Embryonic facial prominence (tissue), 1 donor: ENCODE results near the gene ZFY.
A peak's percentile ranks its signal among the peaks of the same experiment; 100 is the strongest.

ENCODE experiments used
- DNase-seq: peaks from one replicate; pipeline ENCODE4 v3.0.0-alpha.2; 2016; ENCODE audit errors: extremely low spot score

Gene ZFY

DNA sequence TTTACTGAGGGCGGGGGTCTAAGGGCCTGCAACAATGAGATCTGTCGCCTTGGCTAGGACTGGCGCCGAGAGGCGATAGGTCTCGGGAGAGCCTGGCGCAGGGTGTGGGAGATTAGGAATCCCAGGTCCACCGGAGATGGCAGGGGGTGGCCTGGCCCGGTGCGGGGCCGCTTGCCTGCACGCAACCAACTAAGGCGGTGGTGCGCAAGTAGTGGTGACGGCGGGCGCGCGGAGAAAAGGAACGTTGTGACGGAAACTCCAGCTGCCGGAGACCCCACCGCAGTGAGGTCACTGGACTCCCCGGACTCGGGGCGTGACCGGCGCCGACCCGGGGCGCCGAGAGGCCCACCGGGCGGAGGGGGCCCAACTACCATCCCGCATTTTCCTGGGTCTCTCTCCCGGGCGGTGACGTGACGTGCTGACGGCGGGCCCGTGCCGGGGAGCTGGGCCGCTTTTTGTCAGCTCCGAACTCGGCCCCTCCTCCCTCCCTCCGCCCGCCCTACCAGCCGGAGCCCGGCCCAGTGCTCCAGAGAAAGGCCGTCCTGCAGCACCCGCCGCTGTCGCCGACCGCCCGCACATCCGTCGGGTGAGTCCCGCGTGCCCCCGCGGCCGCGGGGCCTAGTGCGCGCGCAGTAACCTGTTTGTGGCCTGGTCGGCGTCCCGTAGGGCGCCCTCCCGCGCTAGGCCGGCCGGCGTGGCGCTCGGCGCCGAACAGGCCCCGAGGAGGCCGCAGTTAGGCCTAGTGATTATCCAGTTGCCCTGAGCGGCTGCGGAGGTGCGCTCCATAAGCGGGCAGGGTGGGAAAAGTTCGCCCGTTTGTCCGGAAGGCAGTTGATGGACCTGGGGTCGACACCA lies at the start of gene ZFY:
Gene ZFY, plus strand, starts transcription at position 521 of the 855 bp plus-strand sequence. CDS start 18,556 bp downstream, outside the sequence.
- no peak for DNase-seq

DNA sequence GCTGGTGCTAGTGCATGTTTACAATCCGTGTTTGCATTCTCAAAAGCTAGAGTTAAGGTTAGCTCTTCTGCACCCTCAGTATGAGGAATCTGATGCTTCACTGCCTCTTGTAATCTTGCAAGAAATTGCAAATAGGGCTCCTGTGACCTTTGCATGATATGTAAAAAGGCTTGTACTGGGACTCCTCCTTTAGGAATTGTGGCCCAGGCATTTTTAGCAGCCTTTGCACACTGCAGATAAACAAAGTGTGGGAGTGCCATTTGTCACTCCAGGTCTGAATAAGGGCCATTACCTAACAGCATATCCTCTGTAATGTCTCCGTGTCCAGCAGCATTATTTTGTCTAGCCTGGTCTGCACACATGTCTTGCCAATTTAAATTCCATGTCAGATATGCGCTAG lies 49.3 kb upstream of the ZFY start:
- DNase-seq, result no peak

DNA sequence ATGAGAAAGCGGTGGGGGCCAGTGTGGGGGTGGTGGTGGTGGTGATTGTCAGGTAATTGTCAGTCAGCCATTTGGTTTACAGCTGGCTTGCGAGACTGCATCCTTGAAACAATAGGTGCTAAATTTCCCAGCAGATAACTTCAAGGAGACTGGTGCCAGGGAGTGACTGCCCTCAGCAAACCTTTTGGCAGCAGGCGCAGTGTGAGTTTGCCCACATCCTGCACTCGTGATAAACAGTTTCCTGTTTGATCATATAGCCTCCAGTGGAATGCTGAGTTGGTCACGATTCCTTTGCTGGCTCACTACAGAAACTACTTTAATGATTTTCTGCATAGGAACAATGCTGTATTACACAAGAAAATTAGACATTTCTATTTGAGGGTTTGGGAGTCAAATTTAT lies 47.8 kb upstream of the ZFY start:
- no peak for DNase-seq

DNA sequence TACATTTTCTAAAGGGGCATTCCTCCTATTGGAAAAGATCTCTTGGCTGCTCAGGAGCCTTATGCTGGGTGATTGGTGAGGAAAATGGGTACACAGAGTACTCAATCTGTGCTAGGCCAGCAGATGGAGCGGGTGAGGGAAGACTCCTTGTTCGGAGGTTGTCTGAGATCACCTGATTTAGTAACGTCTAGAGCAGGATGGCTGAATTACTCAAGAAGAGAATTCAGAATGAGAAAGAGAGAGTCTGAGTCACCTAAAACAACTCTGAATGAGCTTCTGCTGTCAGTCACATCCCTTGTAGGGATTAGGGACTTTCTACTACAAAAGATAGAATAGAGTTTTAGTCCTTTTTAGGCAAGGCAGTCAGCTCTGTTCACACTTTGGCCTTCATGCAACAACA lies 47.2 kb upstream of the ZFY start:
- no peak for DNase-seq

DNA sequence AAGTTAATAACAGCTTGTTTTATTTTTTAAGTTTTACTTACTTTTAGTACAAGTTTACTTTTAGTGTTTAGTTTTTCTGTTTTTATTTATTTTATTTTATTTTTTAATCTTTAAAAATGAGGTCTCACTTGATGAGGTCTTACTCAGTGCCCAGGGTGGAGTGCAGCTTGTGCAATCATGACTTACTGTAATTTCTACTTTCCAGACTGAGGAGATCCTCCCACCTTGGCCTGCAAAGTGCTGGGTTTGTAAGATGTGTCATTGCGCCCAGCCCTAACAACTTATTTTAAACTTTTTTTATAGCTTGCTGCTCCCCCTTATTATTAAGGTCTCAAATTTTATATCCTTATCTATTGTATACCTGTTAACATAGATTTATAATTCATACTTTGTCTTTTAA lies 41.7 kb upstream of the ZFY start:
- no peak for DNase-seq

DNA sequence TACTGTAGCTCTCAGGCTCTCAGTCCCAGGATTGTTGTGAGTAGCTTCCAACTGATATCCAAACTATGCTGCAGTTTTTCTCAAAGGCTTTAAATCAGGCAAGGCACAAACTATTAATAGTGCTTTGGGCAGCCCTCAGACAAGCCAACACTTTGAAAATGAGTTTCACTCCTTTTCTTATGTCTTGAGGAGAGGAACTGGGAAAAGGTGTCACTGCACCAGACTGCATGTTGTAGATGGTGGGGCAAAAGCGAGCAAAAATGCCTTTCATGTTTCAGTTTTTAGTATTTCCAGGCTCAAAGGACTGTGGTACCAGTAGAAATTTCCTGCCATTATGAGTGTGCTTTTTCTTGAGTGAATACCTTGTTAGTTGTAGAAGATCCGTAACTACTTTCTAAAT lies 39.1 kb upstream of the ZFY start:
- DNase-seq, result no peak

DNA sequence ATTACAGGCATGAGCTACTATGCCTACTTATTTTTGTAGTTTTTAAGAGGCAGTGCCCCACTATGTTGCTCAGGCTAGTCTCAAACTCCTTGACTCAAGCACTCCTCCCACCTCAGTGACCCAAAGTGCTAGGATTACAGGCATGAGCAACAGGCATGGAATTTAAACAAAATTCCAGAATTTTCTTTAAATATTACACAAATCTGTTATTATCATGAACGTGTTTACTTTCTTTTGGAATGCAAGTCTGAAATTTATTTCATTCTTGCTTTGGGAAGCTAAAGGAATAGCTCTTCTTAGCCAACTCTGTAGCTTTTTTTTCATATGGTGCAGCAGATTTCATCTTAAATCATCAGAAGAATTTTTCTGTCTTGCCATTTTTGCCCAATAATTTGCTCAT lies 27.8 kb upstream of the ZFY start:
- DNase-seq, result no peak

DNA sequence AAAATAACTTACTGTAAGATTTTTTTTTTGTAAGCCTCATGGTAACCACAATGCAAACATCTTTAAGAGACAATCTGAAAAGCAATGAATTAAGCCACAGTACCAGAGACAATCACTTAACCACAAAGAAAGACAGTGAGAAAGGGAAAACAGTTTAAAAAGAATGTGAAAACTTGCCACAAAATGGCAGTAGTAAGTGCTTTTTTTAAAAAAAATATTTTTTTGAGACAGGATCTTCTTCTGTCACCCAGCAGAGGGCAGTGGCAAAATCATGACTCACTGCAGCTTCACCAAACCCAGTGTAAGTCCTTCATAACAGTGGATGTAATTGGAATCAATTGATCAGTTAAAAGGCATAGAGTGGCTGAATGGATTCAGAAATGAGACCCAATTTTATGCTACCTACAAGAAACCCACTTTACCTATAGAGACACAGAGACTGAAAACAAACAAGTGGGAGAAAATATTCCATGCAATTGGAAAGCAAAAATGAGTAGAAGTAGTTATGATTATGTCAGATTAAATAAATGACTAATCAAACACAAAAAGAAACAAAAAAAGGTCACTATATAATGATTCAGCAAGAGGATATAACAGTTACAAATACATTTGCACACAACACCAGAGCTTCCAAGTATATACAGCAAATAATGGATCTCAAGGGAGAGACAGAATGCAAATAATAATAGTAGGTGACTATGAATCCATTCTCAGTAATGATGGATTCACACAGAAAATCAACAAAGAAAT lies 21.9 kb upstream of the ZFY start:
- no peak for DNase-seq

DNA sequence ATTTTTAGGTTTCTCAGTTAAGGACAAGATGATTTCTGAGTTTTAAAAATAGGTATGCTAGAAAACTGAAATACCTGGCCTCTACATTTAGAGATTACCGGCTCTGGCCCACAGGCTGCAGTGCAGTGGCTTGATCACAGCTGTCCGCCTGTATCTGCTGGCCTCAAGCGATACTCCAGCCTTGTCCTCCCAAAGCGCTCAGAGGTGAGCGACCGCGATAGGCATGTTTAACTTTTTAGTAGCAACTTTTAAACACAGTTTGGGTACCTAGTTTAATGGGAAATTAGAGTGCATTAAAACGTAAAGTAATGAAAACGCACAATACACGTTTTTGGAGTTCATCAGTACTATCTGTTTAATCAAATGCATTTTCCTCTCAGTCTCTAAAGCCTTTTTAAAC lies 1.1 kb upstream of the ZFY start:
- DNase-seq, result no peak

DNA sequence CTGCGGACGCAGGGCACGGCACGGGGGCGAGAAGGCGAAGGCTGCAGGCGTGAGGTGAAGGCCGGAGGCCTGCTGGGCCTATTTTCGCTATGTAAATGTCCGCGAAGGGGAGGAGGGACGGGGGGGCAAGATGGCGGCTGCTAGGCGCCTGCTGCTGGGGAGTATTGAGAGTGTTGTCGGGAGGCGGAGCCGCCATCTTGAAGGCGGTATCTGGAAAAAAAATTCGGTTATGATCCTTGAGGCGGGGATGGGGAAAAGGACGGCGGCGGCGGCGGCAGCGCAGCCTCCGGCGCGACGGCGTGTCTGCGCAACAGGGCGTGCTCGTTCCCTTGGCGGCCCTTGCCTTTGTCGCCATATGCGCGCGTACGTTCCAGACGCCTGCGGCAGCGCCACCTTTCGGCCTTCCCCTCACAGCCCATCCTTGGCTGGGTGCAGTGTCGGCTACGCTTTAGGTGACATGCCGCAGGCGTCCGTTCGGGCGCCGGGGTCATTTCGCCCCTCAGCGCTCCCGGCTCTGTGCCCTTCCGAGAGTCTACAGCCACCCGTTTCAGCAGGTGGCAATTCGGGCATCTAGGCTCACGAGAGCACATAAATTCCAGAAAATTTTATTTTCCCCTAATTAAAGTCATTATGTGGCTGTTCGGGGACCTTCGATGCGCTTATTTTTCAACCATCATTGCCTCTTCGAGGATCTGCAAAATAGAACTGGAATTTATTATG lies 695 bp downstream of the ZFY start:
- DNase-seq, result peak; percentile 76

DNA sequence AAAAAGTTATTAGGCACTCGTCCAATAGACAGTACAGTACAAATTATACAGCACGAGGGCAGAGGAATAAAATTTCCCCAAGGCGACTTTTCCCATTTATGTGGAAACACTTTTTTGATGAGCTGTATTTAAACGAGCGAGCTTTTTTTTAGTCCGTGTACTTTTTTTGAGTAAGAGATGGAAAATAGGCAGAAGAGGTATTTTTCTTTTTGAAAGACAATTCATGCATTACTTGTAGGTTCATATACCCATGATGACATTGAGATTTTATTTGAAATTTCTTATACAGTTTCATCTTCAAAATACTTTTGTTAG lies 1.2 kb downstream of the ZFY start:
- DNase-seq, result no peak

DNA sequence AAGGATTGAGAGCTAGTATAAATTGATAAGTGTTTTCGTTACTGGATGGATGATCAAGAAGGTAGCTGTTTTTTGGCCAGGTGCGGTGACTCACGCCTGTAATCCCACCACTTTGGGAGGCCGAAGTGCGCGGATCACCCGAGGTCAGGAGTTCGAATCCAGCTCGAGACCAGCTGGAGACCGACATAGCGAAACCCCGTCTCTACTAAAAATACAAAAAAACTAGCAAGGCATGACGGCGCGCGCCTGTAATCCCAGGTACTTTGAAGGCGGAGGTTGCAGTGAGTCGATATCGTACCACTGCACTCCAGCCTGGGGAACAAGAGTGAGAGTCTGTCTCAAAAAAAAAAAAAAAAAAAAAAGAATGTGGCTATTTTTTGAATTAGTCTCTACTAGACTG lies 2.0 kb downstream of the ZFY start:
- DNase-seq, result no peak

DNA sequence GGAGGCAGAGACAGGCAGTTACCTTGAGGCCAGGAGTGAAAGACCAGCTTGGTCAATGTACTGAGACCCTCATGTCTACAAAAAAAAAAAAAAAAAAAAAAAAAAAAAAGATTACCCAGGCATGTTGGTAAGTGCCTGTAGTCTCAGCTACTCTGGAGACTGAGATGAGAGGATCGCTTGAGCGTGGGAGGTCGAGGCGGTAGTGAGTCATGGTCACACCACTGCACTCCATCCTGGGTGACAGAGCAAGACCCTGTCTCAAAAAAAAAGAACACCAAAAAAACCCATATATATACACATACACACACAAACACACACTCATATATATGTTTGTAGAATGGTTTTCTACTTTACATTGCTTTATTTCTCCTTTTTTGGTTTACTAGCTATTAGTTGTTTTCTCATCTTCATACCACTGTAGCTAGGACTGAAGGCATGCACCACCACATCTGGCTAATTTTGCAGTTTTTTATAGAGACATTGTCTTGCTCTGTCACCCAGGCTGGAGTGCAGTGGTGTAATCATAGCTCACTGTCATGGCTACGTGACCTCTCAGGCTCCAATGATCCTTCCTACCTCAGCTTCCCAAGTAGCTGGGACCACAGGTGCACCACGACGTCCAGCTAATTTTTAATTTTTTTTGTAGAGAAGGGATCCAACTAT lies 14.5 kb downstream of the ZFY start:
- no peak for DNase-seq

DNA sequence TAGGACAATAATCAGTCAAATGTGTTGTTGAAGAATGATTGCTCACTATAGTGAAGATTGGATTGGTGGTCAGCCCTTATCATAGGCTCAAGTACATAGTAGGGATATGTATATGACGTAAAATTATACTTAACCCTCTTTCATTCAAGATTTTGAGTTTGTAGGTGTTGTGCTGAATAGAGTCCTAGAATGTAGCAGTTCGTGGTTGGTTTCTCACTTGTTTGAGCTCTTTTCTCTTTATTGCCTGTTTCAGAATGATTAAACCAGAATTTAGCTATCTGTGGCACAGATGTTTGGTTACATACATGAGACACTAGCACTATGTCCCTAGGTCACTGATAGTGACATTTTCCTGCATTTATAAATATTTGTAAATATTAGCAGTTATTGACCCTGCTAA lies 15.5 kb downstream of the ZFY start:
- DNase-seq, result no peak

DNA sequence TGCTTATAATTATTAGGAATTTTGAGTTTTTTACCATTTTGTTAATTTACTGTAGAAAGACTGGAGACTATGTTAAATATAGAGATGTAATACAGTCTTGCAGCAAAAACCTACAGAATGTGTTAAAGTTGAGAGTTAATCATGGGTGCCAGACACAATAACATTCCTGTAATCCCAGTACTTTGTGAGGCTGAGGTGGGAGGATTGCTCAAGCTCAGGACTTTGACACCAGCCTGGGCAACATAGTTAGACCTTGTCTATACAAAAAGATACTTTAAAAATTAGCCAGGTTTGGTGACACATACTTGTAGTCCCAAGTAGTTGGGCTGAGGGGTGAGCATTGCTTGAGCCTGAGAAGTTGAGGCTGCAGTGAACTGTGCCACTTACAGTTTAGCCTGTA lies 17.7 kb downstream of the ZFY start:
- no peak for DNase-seq

DNA sequence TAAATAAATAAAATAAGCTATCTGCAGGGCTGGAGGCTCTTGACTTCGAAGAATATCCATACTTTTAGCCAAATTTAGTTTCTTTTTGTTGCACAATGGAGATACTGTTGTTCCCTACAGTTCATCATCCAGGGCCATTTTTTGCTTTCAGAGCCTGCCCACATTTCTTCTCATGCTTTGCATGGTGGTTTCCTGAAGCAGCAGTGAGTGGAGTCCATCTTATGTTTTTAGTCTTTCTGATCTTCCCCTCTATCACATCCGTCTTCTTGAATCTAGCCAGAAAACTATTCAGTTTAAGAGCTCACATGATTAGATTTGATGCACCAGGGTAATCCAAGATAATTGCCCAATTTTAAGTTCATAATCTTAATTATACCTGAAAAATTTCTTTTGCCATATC lies 19.6 kb downstream of the ZFY start:
- DNase-seq, result no peak

DNA sequence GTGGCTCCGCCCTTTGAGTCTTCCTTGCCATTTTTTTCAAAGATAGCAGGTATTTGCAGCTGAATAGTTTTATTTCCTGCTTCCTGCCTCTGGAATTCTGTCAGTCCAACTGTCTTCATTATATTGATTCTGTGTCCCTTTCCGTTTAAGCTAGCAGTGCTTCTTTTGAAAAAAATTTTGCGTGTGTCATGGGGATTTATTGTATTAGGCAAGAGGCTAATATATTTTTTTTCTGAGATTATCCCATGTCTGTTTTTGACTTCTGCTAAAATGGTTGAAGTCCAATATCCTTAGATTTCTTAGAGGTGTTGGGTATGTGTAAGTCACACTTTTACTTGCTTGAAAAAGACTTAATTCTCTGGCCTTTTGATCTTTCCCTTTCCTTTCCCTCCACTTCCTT lies 20.4 kb downstream of the ZFY start:
- no peak for DNase-seq

DNA sequence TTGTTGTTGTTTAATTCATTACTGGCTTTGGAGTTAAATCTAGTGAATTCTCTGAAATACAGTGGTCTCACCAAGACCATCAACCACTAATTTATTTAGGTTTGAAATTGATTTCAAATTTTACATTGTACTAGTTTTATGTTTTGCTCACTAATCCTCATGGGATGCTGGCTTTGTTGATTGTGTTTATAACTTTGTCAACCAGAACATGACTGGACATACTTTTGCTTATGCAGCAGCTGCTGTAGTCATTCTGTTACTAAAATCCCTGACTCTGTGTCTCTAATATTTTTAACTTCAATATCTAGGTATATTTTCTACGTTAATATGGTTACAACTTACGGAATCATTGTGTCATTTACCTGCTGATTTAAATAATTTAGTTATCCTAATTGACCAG lies 26.9 kb downstream of the ZFY start:
- no peak for DNase-seq

DNA sequence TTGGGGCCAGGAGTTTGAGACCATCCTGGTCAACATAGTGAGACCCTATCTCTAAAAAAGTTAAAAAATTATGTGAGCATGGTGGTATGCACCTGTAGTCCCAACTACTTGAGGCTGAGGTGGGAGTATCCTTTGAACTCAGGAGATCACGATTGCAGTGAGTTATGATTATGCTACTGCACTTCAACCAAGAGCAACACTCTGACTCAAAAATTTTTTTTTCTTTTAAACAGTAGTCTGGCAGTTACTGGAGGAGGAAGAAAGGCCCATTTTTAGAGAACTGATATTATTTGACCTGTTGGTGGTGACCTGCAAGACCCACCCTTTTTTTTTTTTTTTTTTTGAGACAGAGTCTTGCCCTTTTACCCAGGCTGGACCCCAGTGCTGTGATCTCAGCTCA lies 29.6 kb downstream of the ZFY start:
- no peak for DNase-seq

DNA sequence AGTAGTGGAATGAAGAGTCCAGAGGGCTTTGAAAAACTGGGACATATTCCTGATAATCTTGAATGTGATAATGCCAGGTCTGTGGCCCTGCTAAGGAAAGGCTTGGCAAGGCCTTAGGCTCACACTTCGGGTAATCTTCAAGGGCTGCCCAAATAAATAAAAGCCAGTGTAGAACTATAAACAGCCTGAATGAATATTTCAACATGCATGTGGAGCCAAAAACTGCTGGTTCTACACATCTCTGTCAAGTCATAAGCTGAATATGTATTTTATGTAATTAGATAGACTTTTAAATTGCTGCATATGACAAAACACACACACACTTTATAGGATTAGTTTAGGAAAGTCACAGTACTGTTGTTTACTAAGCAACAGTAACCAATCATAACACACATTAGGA lies 30.4 kb downstream of the ZFY start:
- DNase-seq, result no peak

DNA sequence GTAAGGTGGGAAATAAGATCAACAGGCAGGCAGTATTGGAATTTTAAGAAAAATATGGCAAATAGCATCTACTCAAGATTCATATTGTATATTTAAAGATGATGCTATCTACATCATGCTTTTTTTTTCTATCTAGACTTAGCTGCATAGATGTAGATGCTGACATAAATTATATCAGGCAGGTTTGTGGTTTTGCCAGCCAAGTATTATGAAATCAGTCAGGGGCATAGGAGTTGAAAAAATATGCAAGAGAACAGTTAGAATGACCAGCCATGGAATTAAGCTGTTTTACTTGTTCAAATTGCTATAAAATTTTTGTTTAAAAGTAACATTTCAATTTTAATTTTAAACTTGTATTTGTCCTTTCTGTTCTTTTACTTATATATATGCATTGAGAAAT lies 34.4 kb downstream of the ZFY start:
- DNase-seq, result no peak

DNA sequence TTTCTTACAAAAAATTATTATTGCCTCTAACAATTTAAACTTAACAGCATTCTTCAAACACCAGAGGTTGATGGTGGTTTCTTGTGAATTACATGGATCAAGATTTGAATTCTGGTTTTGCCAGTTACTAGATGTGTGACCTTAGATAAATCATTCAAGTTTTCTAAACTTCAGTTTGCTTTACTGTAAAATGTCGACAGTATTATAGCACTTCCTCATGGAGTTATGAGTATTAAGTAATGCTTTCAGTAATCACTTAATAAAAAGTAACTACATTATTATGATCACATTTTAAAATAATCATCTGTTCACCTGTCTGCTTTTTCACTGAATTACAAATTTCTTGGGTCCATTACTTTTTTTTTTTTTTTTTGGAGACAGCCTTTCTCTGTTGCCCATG lies 37.5 kb downstream of the ZFY start:
- no peak for DNase-seq
